Prostate gland (tissue), 2 donors: ENCODE data around the gene UBL7.

Source experiments
- POLR2AphosphoS5 ChIP-seq: sonication (generic); formaldehyde crosslinking; IDR thresholded peaks from one replicate; pipeline ENCODE4 v1.6.1; 2017; ENCODE audit warnings: antibody characterized with exemption
- TF ChIP-seq, protein P1 (sequence below), 4 experiments: fragments of 200-600 bp in 2 of 4; fragments of 450-650 bp in 2 of 4; sonication (generic) in 2 of 4; IDR thresholded peaks; 1 replicate in 3 of 4; 2 replicates in 1 of 4; pipeline ENCODE4 v1.5.1; 2016 to 2019; ENCODE audit warnings: antibody characterized with exemption in 4 of 4, mild to moderate bottlenecking in 2 of 4, moderate library complexity in 2 of 4

DNA sequence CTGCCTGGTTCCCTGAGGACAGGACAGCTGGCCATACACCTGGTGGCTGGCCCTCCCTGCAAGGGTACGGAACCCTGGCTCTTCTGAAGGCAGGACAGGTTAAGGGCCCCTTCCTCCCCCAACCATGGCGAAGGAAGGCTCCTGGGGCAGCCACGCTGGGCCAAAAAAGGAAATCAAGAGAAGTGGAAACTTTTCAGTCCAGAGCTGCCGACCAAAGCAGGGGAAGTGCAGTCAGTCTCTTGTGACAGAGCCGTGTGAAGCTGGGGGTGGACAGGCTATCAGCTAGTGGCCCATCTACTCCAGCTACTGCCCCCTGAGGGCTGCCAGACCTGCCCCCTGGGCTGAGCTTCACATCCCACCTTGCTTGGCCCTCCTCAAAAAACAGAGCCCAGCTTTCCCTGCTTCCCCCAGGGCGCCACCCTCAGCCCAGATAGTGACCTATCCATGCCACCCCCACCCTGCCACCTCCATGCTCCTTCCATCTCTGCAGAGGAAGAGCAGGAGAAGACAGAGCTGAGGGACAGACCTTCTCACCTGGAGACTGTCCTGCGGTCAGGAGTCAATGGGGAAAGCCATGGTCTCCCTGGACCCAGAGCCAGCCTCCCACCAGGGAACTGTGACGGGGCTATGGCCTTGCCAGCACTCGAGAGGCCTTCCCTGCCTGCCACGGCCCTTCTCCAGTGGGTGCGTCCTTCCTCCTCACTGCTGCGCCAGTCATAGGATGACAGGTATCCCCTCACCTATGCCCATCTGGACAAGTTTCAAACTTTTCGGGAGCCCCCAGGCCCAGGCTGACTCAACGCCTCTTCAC is 31.8 kb downstream of the UBL7 start:
- TF ChIP-seq, protein P1, sequence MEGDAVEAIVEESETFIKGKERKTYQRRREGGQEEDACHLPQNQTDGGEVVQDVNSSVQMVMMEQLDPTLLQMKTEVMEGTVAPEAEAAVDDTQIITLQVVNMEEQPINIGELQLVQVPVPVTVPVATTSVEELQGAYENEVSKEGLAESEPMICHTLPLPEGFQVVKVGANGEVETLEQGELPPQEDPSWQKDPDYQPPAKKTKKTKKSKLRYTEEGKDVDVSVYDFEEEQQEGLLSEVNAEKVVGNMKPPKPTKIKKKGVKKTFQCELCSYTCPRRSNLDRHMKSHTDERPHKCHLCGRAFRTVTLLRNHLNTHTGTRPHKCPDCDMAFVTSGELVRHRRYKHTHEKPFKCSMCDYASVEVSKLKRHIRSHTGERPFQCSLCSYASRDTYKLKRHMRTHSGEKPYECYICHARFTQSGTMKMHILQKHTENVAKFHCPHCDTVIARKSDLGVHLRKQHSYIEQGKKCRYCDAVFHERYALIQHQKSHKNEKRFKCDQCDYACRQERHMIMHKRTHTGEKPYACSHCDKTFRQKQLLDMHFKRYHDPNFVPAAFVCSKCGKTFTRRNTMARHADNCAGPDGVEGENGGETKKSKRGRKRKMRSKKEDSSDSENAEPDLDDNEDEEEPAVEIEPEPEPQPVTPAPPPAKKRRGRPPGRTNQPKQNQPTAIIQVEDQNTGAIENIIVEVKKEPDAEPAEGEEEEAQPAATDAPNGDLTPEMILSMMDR (IDR thresholded peaks at IDR 0.05), result no peak
- no peak for TF ChIP-seq POLR2AphosphoS5
